HG03097 (cell line): Measurements from ENCODE around the gene ASPSCR1.

Experiments
- ATAC-seq: cut with Tn5 transposase; IDR thresholded peaks from one replicate; pipeline ENCODE4 v1.9.1; 2021; ENCODE audit not compliant: unreplicated experiment, low FRiP score

ASPSCR1 gene

GRCh38 chr17:82010575-82011525 lies 33.4 kb downstream of the ASPSCR1 start:
- ATAC-seq = no peak

GRCh38 chr17:82011617-82012187 lies 34.3 kb downstream of the ASPSCR1 start:
- no peak for ATAC-seq

GRCh38 chr17:82012261-82012639 lies 34.8 kb downstream of the ASPSCR1 start:
- ATAC-seq = no peak

- no peak for ATAC-seq
Observed at GRCh38 chr17:82012640-82013295, 35.3 kb downstream of the ASPSCR1 start.

- no peak for ATAC-seq
Observed at GRCh38 chr17:82013341-82013740, 35.9 kb downstream of the ASPSCR1 start.

GRCh38 chr17:82013772-82014321 lies 36.4 kb downstream of the ASPSCR1 start:
- no peak for ATAC-seq

- ATAC-seq = no peak
Observed at GRCh38 chr17:82014432-82014831, 37.0 kb downstream of the ASPSCR1 start.

- no peak for ATAC-seq
Observed at GRCh38 chr17:82014971-82015310, 37.5 kb downstream of the ASPSCR1 start.

GRCh38 chr17:82015311-82015971 lies 38.0 kb downstream of the ASPSCR1 start:
- ATAC-seq = no peak

- ATAC-seq = no peak
Observed at GRCh38 chr17:82016061-82016874, 38.8 kb downstream of the ASPSCR1 start.

GRCh38 chr17:82016875-82017459 lies 39.5 kb downstream of the ASPSCR1 start:
- ATAC-seq = no peak

- no peak for ATAC-seq
Observed at GRCh38 chr17:82017612-82018151, 40.3 kb downstream of the ASPSCR1 start.

- ATAC-seq = no peak
Observed at GRCh38 chr17:82018152-82018988, 40.9 kb downstream of the ASPSCR1 start.

- ATAC-seq = no peak
Observed at GRCh38 chr17:82018989-82019689, 41.7 kb downstream of the ASPSCR1 start.

- ATAC-seq = no peak
Observed at GRCh38 chr17:82019690-82020571, 42.5 kb downstream of the ASPSCR1 start.

- no peak for ATAC-seq
Observed at GRCh38 chr17:82020572-82021106, 43.2 kb downstream of the ASPSCR1 start.
